Measurements from ENCODE around the gene GSTM3. TPM values are rescaled to one million over a fixed set of nuclear protein-coding genes. Genes with fewer than 3 reads are reported as not detected.
"Not testable (repeated sequence)": the region's sequence is repeated elsewhere in the genome, so short reads cannot be mapped to it uniquely, and the experiment has no call there.

GSTM3 gene
- total RNA-seq, 4 donors from 2014 or later = 61.1 to 162 (median 132) TPM

- 88 to 92% methylated on average over 7 of the region's 7 CpGs for WGBS, 2 donors
- intact Hi-C loops (cut with DNase I) = no loop called here
- no peaks in the 10 kb centered on the region for H3K36me3 ChIP-seq
- H3K4me3 ChIP-seq (replicated peaks in 1 of 3) = no peak overlapping the region
- peaks cover 0 to 14% of the 10 kb centered on the region in 2 donors for H3K4me1 ChIP-seq
- DNase-seq = no peak
- H3K27ac ChIP-seq = no peak overlapping the region
- H3K9me3 ChIP-seq = no peaks in the 10 kb centered on the region
- no peaks in the 10 kb centered on the region for H3K27me3 ChIP-seq
- no peak for TF ChIP-seq POLR2A (IDR thresholded peaks at IDR 0.05)
- TF ChIP-seq CTCF (IDR thresholded peaks at IDR 0.05) = no peak
Observed at GRCh38 chr1:109768820-109769219, 28.0 kb upstream of the GSTM3 start.

DNA sequence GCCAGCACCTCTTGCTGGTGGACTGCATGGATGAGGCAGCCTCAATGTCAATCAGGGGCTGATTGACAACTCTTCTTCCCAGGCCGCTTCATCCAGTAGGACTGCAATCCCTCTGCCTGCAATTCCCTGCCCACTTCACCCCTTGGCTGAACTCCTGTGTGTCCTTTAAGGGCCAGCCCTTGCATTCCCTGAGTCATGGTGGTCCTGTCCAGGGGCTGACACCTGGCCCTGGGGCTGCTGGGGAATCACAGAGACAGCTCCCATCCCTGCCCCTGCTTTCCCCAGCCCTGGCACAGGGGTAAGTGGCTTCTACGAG lies 27.5 kb upstream of the GSTM3 start:
- H3K9me3 ChIP-seq = no peaks in the 10 kb centered on the region
- intact Hi-C loops (cut with DNase I) = no loop called here
- 67 to 94% methylated on average over 2 of the region's 2 CpGs for WGBS, 2 donors
- no peaks in the 10 kb centered on the region for H3K36me3 ChIP-seq
- TF ChIP-seq POLR2A (IDR thresholded peaks at IDR 0.05) = no peak
- TF ChIP-seq CTCF (IDR thresholded peaks at IDR 0.05) = no peak
- no peak overlapping the region for H3K27ac ChIP-seq
- H3K27me3 ChIP-seq = no peaks in the 10 kb centered on the region
- no peak for DNase-seq
- no peak overlapping the region for H3K4me3 ChIP-seq (replicated peaks in 1 of 3)
- peaks cover 0 to 9% of the 10 kb centered on the region in 2 donors for H3K4me1 ChIP-seq

GRCh38 chr1:109767637-109768334 lies 26.9 kb upstream of the GSTM3 start:
- Histone ChIP-seq H3K27me3 (no peaks in the 10 kb centered on the region), H3K36me3 (no peaks in the 10 kb centered on the region), H3K27ac (no peak overlapping the region), H3K4me1 (peaks cover 0 to 8% of the 10 kb centered on the region in 2 donors), H3K9me3 (no peaks in the 10 kb centered on the region), H3K4me3 (replicated peaks in 1 of 3) (no peak overlapping the region)
- intact Hi-C loops (cut with DNase I) = no loop called here
- DNase-seq = no peak
- 89 to 90% methylated on average over 9 of the region's 10 CpGs for WGBS, 2 donors
- TF ChIP-seq POLR2A (IDR thresholded peaks at IDR 0.05) (no peak), CTCF (IDR thresholded peaks at IDR 0.05) (no peak)

- H3K27ac ChIP-seq; H3K36me3 ChIP-seq; H3K9me3 ChIP-seq; intact Hi-C loops (cut with DNase I); H3K4me3 ChIP-seq (replicated peaks in 1 of 3); H3K4me1 ChIP-seq; H3K27me3 ChIP-seq; DNase-seq: not testable (repeated sequence)
- 76 to 90% methylated on average over 17 of the region's 17 CpGs for whole genome bisulfite sequencing, 2 donors
Observed at GRCh38 chr1:109766991-109767636, 26.3 kb upstream of the GSTM3 start.

- Histone ChIP-seq H3K4me3 (replicated peaks in 1 of 3) (no peak overlapping the region), H3K36me3 (no peaks in the 10 kb centered on the region), H3K27me3 (no peaks in the 10 kb centered on the region), H3K4me1 (peaks cover 0 to 8% of the 10 kb centered on the region in 2 donors), H3K27ac (no peak overlapping the region), H3K9me3 (no peaks in the 10 kb centered on the region)
- TF ChIP-seq POLR2A (IDR thresholded peaks at IDR 0.05) (no peak), CTCF (IDR thresholded peaks at IDR 0.05) (no peak)
- intact Hi-C loops (cut with DNase I) = no loop called here
- DNase-seq = no peak
- 66 to 85% methylated on average over 13 of the region's 13 CpGs for WGBS, 2 donors
Observed at GRCh38 chr1:109765896-109766615, 25.2 kb upstream of the GSTM3 start.
